HG03064 (cell line): ENCODE results near the gene TRIM23.
A peak's percentile ranks its signal among the peaks of the same experiment; 100 is the strongest.

Experiments
- ATAC-seq: cut with Tn5 transposase; IDR thresholded peaks from one replicate; pipeline ENCODE4 v1.9.1; 2021; ENCODE audit warnings: low read depth; ENCODE audit not compliant: unreplicated experiment

Gene TRIM23

DNA sequence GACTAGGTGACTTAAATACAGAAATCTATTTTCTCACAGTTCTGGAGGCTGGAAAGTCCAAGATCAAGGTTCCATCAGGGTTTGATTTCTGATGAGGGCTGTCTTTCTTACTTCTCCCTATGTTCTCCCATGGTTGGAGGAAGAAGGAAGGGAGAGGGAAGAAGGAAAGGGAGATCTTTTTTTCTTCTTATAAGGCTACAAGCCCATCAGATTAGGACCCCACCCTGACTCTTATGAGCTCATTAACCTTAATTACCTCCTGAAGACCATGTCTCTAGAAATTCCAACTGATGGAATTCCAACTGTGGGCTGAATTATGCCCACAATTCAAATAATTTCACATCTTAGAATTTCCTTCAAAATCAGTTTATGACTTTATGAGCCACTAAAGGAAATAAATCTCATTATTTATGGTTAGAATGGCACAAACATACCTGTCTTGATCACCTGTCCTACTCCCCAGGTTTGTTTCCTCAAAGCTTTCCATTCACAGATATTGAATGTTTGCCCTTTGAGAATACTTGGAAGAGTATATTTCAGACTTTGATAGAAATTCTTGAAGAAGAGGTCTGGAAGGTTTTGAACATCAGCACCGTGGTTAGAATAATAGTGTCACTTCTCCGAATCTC is 53.4 kb downstream of the TRIM23 start:
- no peak for ATAC-seq

DNA sequence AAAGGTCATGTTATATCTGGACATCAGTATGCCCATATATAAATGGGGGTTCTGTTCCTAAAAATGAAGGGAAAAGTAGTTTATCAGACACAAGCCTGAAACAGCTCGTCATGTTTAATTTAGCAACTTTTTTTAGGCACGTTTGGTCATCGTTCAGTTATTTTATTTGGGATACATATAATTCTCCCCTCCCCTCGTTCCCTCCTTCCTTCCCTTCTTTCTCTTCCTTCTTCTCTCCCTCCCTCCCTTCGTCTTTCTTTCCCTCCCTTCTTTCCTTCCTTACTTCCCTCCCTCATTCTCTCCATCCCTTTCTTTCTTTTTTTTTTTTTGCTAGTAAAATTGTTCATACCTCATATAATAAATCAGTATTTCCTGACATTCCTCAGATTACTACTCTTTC is 57.6 kb downstream of the TRIM23 start:
- no peak for ATAC-seq

DNA sequence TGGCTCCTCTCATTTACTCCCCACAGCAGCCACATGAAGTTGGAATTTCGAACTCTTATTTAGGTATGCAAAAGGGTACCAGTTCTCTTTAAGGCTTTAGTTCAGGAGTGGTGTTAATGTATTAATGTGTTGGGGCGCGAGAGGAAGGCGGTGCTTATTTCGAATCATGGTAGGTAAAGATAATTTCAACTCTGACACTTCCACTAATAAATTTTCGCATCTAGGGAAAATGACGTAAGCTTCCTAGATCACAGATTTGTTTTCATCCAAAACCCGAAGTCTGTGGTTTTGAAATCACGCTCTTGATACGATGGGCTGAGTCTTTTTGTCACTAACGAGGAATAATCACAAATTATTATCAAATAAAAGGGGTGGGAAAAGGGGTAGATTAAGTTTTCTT is 60.4 kb downstream of the TRIM23 start:
- ATAC-seq: no peak

DNA sequence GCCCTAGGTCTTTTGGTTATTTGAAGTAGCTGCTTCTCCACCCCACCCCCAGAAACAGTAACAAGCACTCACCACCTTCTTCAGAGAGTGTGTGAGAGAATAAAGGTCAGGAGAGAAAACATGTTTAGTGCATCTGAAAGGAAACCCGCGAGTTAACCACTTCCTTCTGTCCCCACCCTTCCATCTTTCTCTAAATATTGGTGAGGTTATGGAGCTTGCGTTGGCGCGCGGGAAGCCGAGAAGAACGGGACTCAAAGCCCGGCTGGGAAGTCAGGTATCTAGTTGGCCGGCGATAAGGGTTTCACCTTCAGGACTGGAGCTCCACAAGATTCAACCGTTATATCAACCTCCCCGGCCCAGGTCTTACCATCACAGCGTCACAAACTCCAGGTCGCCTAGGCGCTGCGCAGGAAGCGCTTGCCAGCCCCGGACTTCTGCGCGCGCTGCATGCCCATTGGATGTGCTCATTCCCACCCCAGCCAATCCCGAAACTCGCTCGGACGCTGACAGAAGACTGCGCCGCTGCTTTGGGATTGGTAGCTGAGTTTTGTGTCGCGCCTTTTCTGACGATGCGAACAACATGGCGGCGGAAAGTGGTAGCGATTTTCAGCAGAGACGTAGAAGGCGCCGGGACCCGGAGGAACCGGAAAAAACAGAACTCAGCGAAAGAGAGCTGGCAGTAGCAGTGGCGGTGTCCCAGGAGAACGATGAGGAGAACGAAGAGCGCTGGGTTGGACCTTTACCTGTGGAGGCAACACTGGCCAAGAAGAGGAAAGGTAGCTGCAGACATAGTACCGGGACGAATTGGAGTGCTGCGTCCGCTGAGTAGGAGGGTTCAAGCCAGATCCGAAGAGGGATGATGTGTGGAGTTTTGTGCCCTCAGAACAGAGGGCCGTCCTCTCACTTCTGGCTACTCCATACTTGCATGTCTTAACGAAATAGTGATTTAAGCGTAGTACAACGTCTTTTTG is 61.1 kb downstream of the TRIM23 start, which contains the start of the genes CENPK and PPWD1:
Gene CENPK, minus strand, starts transcription at position 438 of the 971 bp plus-strand sequence. CDS start 8,261 bp downstream, outside the sequence.
Gene PPWD1, plus strand, starts transcription at position 566 of the 971 bp plus-strand sequence. Its CDS starts 15 bp downstream, at position 581.
- ATAC-seq: peak; percentile 99

DNA sequence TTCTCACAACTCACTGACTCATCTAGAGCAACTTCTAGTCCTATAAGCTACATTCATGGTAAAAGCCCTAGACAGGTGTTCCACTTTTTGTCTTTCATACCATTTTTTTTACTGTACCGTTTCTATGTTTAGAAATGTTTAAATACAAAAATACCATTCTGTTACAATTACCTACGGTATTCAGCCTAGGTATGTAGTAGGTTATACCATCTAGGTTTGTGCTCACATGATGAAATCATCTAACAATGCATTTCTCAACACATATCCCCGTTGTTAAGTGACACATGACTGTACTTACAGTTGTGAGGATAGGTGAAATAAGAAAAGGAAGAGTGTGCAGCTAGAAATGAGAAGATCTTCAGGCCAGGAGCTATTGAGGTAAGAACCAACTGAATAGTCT is 67.4 kb downstream of the TRIM23 start:
- ATAC-seq: no peak

DNA sequence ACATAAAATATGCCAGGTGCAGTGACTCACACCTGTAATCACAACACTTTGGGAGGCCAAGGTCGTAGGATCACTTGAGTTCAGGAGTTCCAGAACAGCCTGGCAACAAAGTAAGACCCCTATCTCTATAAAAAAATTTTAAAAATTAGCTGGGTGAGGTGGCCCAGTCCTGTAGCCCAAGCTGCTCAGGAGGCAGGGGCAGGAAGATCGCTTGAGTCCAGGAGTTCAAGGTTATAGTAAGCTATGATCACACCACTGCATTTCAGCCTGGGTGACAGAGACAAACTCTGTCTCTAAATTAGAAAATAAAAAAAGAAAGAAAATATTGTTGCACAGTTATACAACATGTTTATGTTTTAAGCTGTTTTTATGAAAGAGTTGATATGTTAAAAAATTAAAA is 68.0 kb downstream of the TRIM23 start:
- ATAC-seq: no peak

DNA sequence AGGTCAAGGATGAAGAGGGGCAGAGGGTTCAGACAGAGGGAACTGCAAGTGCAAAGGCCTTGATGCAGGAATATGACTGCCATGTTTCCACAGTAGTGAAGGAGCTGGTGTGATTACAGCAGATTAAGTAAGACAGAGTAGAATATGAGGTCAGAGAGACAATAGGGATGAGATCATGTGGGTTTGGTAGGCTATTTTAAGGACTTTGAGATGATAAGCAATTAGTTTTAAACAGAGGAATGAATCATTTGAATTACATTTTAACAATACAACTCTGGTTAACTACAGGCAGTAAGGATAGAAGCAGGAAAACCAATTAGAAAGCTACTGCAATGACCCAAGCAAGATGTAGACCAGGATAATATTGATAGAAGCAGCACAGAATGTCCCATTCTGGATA is 68.8 kb downstream of the TRIM23 start:
- ATAC-seq: no peak

DNA sequence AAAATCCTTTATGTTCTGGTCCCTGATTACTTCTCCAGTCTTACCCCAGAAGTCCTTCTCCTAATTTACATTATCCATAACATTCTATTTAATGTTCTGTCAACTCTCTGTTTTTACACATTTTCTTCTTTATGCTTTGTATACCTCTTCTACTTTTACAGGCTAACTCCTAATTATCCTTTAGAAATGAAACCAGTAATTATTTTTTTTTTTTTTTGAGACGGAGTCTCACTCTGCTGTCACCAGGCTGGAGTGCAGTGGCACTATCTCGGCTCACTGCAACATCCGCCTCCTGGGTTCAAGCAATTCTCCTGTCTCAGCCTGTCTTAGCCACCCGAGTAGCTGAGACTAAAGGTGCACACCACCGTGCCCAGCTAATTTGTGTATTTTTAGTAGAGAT is 70.2 kb downstream of the TRIM23 start:
- no peak for ATAC-seq

DNA sequence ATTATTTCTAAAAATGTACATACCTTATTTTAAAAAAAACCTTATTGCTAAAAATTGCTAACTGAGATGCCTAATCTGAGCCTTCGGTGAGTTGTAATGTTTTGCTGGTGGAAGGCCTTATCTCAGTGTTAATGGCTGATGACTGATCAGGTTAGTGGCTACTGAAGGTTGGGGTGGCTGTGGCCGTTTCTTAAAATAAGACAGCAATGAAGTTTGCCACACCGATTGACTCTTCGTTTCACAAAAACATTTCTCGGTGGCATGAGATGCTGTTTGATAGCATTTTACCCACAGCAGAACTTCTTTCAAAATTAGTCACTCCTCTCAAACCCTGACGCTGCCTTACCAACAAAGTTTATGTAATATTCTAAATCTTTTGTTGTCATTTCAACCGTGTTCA is 75.9 kb downstream of the TRIM23 start:
- ATAC-seq: no peak

DNA sequence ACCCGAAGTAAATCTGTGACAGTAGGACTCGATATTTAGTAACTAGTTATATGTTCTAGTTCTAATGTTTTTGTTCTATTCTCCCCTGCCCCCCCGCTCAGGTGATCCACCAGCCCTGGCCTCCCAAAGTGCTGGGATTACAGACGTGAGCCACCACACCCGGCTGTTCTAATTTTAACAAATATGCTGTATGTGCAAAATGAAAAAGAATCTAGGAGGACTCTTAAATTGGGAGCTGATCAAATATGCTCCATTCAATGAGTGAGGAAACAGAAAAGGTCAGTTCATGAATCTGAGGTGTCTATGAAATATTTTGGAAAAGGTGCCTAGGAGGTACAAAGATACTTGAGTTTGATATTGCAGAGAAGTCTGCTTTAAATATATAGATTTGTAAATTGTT is 78.0 kb downstream of the TRIM23 start:
- no peak for ATAC-seq

DNA sequence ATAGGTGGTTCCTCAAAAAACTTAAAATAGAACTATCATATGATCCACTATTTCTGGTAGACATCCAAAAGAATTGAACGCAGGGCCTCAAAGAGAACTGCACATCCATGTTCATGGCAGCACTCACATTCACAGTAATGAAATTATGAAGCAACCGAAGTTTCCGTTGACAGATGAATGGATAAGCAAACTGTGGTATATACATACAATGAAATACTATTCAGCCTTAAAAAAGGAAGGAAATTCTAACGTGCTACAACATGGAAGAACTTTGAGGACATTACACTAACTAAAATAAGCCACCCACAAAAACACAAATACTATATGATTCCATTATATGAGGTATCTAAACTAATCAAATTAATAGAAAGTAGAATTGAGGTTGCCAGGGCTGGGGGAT is 79.7 kb downstream of the TRIM23 start:
- no peak for ATAC-seq

DNA sequence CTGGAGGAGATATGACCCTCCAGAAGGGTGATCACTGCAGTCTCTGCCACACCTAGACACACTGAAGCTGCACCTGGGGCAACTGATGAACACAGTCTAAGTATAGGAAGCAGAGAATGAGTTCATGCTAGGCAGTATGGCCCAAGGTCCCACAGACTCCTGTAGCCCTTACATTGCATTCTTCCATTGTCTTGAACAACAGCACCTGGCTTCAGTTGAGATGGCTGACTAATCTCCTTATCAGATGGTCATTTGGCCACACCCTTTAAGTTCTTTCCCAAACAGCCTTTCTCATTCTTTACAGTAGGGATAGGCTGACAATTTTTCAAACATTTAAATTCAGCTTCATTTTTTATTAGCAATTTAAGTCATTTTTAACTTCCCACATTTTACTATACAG is 84.3 kb downstream of the TRIM23 start:
- no peak for ATAC-seq
